Measurements from ENCODE around the gene RBMS3. TPM values are rescaled to one million over a fixed set of nuclear protein-coding genes. Genes with fewer than 3 reads are reported as not detected.
"Not testable (repeated sequence)": the region's sequence is repeated elsewhere in the genome, so short reads cannot be mapped to it uniquely, and the experiment has no call there.

Gene RBMS3
- total RNA-seq, 1 donor from 2014 or later = 13.2 TPM

DNA sequence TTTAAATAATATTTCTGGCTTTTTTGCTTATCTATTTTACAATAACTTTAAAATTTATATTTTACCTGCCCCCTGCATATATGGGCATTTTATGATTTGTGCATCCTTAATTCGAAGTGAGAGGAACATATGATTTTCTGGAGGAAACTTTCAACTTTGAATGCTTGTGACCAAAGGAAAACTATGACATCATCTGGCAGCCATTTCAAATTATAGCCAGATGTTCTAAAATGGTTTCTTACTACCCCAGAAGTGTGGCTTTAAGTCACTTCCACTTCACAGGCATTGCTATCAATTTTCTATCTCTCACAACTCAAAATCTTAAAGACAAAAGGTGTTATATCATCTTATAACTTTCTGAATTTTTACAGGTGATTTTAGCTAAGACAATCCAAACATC, 508.8 kb downstream of the RBMS3 start:
- no peak for TF ChIP-seq CTCF (conservative IDR thresholded peaks at IDR 0.05; ENCODE audit: low read depth, low read length)
- no peak for DNase-seq (ENCODE audit: low read depth)
- H3K4me3 ChIP-seq (ENCODE audit: low read depth, low read length) = no peak overlapping the region

DNA sequence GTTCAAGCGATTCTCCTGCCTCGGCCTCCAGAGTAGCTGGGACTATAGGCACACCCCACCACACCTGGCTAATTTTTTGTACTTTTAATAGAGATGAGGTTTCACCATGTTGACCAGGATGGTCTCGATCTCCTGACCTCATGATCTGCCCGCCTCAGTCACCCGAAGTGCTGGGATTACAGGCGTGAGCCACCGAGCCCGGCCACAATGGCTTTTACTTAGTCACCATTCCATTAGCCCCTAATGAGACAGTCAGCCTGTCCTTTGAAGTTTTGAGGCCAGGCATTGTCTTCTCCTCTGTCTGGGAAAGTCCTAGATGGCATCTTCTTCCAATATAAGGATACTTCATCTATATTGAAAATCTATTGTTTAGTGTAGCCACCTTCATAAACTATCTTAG, 515.9 kb downstream of the RBMS3 start:
- no peak for TF ChIP-seq CTCF (conservative IDR thresholded peaks at IDR 0.05; ENCODE audit: low read depth, low read length)
- no peak overlapping the region for H3K4me3 ChIP-seq (ENCODE audit: low read depth, low read length)
- DNase-seq (ENCODE audit: low read depth) = no peak

DNA sequence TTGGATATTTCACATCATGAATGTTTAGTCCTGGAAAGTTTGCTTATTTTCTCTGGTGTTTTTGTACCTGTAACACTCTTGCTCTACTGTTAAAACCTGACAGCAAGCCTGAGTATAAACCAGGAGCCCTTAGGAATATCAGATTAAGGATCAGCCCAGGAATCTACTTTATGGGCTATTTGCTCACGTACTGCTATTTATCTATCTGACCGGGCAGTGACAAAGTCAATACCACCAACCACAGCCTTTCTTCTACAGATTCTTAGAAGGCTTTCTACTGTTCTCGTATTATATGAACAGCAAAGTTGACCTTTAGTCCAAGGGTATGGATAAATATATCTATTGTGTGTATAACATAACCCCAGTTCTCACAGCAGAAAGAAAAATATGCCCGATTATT, 521.2 kb downstream of the RBMS3 start:
- no peak overlapping the region for H3K4me3 ChIP-seq (ENCODE audit: low read depth, low read length)
- DNase-seq (ENCODE audit: low read depth) = no peak
- no peak for TF ChIP-seq CTCF (conservative IDR thresholded peaks at IDR 0.05; ENCODE audit: low read depth, low read length)

GRCh38 chr3:29804044-29804443, 523.2 kb downstream of the RBMS3 start:
- no peak for TF ChIP-seq CTCF (conservative IDR thresholded peaks at IDR 0.05; ENCODE audit: low read depth, low read length)
- DNase-seq (ENCODE audit: low read depth) = no peak
- H3K4me3 ChIP-seq (ENCODE audit: low read depth, low read length) = no peak overlapping the region

DNA sequence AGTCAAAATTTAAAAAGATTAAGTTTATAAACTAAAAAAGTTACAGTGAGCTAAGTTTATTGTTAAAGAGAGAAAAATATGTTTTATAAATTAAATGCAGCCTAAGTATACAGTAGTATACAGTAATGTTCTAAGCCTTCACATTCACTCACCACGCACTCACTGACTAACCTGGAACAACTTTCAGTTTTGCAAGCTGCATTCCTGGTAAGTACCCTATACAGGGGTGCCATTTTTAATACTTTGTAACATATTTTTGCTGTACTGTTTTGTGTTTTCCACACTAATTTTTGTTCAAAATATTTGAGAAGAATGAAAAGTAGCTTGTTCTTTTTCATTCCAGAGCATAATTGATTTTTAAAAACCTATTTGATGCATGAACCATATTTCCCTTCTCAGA, 524.9 kb downstream of the RBMS3 start:
- no peak overlapping the region for H3K4me3 ChIP-seq (ENCODE audit: low read depth, low read length)
- DNase-seq (ENCODE audit: low read depth) = no peak
- TF ChIP-seq CTCF (conservative IDR thresholded peaks at IDR 0.05; ENCODE audit: low read depth, low read length) = no peak

DNA sequence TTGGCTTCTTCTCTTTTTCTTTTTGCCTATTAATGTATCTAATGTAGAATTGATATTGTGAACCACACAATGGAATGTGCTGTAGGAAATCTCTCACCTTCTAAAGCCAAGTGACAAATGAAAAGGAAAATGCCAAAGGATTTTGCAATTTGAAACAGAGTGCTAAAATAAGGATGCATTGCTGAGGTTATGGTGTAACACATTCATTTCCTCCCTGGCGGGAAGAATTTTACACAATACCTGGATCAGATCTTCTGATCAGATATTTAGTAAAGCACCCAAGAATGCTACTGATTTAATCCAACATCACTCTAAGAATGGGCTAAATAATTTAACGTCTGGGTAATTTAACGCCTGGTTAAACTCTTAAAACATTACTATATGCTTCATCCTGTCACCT, 527.5 kb downstream of the RBMS3 start:
- not testable (repeated sequence) for DNase-seq (ENCODE audit: low read depth); H3K4me3 ChIP-seq (ENCODE audit: low read depth, low read length)

DNA sequence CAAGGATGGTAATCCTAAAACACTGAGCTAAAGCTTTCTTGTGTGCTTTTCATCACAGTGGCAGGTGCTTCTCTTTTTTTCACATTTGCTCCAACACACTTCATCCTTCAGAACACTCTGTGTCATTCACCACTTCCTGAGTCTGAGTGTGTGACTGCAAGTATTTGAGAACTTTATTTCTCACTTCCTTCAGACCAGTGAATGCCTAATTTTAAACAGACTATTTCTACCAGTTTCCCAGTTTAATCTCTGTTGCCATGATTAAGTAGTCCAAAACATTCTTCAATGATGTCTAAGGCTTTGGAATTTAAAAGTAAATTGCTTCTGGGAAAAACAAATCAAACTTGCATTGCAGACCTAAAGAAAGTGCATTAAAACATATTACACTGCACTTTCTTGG, 541.2 kb downstream of the RBMS3 start:
- no peak for DNase-seq (ENCODE audit: low read depth)
- no peak for TF ChIP-seq CTCF (conservative IDR thresholded peaks at IDR 0.05; ENCODE audit: low read depth, low read length)
- H3K4me3 ChIP-seq (ENCODE audit: low read depth, low read length) = no peak overlapping the region

DNA sequence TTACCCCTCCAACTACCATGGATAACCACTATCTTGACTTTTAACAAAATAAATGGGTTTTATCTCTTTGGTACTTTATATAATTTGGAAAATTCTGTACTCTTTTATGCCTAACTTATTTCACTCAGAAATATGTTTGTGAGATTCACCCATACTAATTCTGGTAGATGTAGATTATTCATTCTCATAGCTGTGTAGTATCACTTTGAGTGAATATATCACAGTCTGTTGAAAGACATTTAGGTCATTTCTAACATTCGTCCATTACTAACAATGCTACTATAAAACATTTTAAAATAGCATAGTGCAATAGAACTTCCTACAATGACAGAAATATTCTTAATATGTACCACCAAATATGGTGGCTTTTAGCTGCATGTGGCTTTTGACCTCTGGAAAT, 542.4 kb downstream of the RBMS3 start:
- DNase-seq (ENCODE audit: low read depth) = no peak
- no peak overlapping the region for H3K4me3 ChIP-seq (ENCODE audit: low read depth, low read length)
- TF ChIP-seq CTCF (conservative IDR thresholded peaks at IDR 0.05; ENCODE audit: low read depth, low read length) = no peak

Measured in epithelial cell of proximal tubule (primary cell).